NAMALWA (cell line): ENCODE results near the gene UGT1A3.

Experiments
- DNase-seq: peaks from one replicate; pipeline ENCODE4 v3.0.0-alpha.2; 2015; ENCODE audit warnings: low spot score

UGT1A3 gene

GRCh38 chr2:233758141-233758540 lies 29.3 kb downstream of the UGT1A3 start:
- no peak for DNase-seq

GRCh38 chr2:233758849-233759248 lies 30.0 kb downstream of the UGT1A3 start:
- no peak for DNase-seq

- DNase-seq, result no peak
Measured at GRCh38 chr2:233760043-233760442, 31.2 kb downstream of the UGT1A3 start, which contains the start of gene UGT1A1. Gene UGT1A1, plus strand, starts transcription at chr2:233760270. Its CDS starts 18 bp downstream, at chr2:233760288.

GRCh38 chr2:233761040-233761769 lies 32.4 kb downstream of the UGT1A3 start:
- no peak for DNase-seq

GRCh38 chr2:233764264-233764663 lies 35.4 kb downstream of the UGT1A3 start:
- no peak for DNase-seq

- no peak for DNase-seq
Measured at GRCh38 chr2:233764761-233765160, 35.9 kb downstream of the UGT1A3 start.

- no peak for DNase-seq
Measured at GRCh38 chr2:233766416-233766815, 37.6 kb downstream of the UGT1A3 start.

GRCh38 chr2:233768076-233768475 lies 39.2 kb downstream of the UGT1A3 start:
- DNase-seq, result no peak

GRCh38 chr2:233769260-233769659 lies 40.4 kb downstream of the UGT1A3 start:
- no peak for DNase-seq

- DNase-seq, result no peak
Measured at GRCh38 chr2:233772153-233772552, 43.3 kb downstream of the UGT1A3 start.

GRCh38 chr2:233772583-233772982 lies 43.7 kb downstream of the UGT1A3 start:
- DNase-seq, result peak; percentile 27

GRCh38 chr2:233773854-233774253 lies 45.0 kb downstream of the UGT1A3 start:
- DNase-seq, result no peak

GRCh38 chr2:233775414-233775813 lies 46.6 kb downstream of the UGT1A3 start:
- DNase-seq, result no peak

- no peak for DNase-seq
Measured at GRCh38 chr2:233778030-233778429, 49.2 kb downstream of the UGT1A3 start, which contains the start of gene MROH2A. Gene MROH2A, plus strand, starts transcription at chr2:233778330. Its CDS starts 1,029 bp downstream, at chr2:233779359.

- no peak for DNase-seq
Measured at GRCh38 chr2:233779722-233780121, 50.9 kb downstream of the UGT1A3 start.

GRCh38 chr2:233780771-233781170 lies 51.9 kb downstream of the UGT1A3 start:
- DNase-seq, result no peak

GRCh38 chr2:233789554-233789953 lies 60.7 kb downstream of the UGT1A3 start:
- no peak for DNase-seq

- no peak for DNase-seq
Measured at GRCh38 chr2:233791151-233791882, 62.5 kb downstream of the UGT1A3 start.

- DNase-seq, result no peak
Measured at GRCh38 chr2:233791883-233792329, 63.1 kb downstream of the UGT1A3 start.

GRCh38 chr2:233792720-233793119 lies 63.9 kb downstream of the UGT1A3 start:
- no peak for DNase-seq

GRCh38 chr2:233793465-233794127 lies 64.8 kb downstream of the UGT1A3 start:
- DNase-seq, result no peak

GRCh38 chr2:233794128-233794658 lies 65.4 kb downstream of the UGT1A3 start:
- no peak for DNase-seq
